CD4-positive, alpha-beta T cell treated with Interleukin-12 subunit alpha and Interleukin-12 subunit beta, for 1 hour (primary cell): ENCODE data around the gene TARM1.
"Not testable (repeated sequence)": the region's sequence is repeated elsewhere in the genome, so short reads cannot be mapped to it uniquely, and the experiment has no call there.

Experiments used
- DNase-seq: peaks from one replicate; pipeline ENCODE4 v3.0.0-alpha.2; 2020

Gene TARM1

DNA sequence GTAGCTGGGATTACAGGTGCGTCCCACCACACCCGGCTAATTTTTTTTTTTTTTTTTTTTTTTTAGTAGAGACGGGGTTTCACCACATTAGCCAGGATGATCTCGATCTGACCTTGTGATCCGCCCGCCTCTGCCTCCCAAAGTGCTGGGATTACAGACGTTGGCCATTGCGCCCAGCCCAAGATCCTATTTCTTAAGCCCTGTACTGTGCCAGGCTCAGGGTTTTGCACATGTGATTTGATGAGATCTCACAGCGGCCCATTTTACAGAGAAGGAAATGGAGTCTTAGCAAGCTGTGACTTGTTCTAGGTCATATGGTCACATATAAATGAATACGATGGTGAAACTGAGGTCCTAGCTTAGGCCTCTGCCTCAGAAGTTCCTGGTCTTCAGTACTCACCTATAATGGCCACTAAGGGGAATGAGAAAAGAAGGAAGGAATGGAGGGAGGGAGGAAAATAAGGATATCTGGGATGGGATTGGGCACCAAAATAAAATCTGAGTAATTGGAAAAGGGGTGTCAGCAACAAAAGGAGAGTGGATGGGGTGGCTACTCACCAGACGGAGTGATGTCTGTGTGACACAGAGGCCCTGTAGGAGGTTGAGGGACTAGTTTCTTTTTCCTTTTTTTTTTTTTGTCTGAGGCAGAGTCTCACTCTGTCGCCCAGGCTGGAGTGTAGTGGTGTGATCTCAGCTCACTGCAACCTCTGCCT lies 18.2 kb upstream of the TARM1 start:
- no peak for DNase-seq

GRCh38 chr19:54096617-54097106 lies 15.5 kb upstream of the TARM1 start:
- DNase-seq, result peak; percentile 54

DNA sequence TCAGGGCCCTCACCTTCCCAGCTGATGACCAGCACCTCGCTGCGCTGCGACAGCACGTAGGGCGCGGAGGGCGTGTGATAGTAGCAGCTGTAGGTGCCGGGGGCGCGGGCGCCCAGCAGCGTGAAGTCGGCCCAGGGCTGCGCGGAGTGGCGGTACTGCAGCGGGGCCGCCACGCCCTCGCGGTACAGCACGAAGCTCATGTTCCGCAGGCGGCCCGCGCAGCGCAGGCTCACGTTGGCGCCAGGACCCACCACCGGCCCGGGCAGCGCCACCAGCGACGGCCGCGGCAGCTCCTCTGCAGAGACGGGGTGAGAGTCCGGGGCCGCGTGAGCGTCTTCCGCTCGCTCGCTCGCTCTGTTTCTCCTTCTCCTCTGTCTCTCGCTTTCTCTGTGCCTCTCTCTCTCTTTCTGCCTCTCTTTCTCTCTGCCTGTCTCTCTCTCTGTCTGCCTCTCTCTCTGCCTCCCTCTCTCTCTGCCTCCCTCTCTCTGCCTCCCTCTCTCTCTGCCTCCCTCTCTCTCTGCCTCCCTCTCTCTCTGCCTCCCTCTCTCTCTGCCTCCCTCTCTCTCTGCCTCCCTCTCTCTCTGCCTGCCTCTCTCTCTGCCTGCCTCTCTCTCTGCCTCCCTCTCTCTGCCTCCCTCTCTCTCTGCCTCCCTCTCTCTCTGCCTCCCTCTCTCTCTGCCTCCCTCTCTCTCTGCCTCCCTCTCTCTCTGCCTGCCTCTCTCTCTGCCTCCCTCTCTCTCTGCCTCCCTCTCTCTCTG lies 14.9 kb upstream of the TARM1 start:
- peak; percentile 61 for DNase-seq

DNA sequence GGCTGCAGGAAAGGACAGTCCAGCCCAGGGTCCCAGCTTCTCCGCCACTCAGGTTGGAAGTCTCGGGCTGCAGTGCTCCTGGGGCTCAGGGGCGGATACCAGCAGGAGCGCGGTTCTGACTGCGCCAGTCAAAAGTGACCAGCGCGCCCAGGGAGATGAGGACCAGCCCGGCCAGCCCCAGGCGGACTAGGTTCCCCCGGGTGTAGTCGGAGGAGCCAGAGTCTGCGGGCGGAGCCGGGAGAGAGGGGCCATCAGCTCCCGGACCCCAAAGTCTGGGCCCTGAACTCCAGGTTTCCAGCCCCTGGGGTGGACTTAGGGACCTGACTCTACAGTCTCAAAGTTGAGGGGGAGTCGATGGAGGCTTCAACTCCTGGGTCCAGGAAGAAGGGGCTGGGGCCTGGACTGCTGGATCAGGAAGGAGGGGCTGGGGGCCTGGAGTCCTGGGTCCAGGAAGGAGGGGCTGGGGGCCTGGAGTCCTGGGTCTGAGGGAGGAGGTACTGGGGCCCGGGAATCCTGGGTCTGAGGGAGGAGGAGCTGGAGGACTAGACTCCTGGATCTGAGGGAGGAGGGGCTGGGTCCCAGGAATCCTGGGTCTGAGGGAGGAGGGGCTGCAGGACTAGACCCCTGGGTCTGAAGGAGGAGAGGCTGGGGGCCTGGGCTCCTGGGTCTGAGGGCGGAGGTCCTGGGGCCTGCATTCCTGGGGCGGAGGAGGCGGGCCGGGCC lies 14.1 kb upstream of the TARM1 start:
- no peak for DNase-seq

DNA sequence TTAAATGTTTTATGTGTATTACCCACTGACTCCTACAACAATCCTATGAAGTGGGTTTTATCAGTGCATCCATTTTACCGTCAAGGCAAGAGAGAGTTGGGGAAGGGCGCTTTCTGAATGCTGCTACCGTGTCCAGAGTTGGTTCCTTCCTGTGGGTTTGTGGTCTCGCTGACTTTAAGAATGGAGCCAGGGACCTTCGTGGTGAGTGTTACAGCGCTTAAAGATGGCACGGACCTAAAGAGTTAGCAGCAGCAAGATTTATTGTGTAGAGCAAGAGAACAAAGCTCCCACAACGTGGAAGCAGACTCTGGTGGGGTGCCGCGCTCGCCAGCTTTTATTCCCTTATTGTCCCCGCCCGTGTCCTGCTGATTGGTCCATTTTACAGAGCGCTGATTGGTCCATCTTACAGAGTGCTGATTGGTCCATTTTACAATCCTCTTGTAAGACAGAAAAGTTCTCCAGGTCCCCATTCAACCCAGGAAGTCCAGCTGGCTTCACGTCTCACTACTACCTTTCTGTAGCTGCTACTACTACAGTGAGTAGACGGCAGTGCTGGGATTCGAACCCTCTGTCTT lies 13.3 kb upstream of the TARM1 start:
- DNase-seq, result no peak

GRCh38 chr19:54084410-54084809 lies 3.2 kb upstream of the TARM1 start:
- DNase-seq, result no peak

- no peak for DNase-seq
These were observed 3.8 kb downstream of the TARM1 start for GRCh38 chr19:54077334-54077733.

- no peak for DNase-seq
These were observed 6.3 kb downstream of the TARM1 start for GRCh38 chr19:54074851-54075250.

GRCh38 chr19:54073829-54074228 lies 7.3 kb downstream of the TARM1 start:
- DNase-seq, result no peak

DNA sequence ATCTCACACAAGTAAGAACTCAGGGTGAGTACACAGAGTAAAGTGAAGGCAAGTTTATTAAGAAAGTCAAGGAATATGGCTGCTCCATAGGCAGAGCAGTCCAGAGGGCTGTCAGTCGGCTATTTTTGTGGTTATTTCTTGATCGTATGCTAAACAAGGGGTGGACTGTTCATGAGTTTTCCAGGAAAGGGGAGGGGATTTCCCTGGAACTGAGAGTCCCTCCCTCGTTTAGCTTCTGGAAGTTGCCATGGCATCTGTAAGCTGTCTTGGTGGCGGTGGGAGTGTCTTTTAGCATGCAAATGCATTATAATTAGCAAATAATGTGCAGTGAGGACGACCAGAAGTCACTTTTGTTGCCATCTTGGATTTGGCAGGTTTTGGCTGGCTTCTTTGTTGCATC lies 11.7 kb downstream of the TARM1 start:
- DNase-seq, result no peak

DNA sequence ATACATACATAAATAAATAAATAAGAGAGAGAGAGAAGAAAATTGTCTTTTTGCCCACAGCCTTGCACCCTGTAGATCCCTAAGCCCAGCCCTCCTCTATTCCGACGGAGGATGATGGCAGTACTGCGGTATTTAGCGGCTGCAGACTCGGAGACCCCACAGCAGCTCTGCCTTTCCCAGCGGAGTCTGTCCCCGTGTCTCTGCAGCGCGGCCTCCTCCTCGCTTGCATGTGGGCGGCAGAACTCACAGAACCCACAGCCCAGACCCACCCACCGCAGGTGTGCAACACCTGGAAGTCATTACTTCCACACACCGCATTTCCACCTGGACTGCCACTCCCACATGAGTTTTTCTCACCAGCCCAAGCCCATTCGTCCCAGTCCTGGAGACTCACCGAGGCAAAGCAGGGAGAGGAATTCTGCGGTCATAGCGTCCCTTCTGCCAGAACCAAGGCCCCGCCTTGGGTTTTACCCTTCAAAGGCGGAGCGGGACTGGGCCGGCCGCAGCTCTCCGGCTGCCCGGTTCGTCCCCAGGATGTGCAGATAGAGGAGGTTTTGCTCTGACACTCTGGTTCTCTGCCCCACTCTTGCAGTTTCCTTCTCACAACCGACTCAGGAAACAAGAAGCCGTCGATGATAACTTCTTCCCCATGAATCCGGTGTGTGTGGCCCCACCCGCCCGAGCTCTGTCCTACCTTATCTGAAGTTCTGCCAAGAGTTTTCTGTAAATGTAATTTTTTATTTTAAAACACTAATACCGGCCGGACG lies 17.6 kb downstream of the TARM1 start, which contains the start of gene VSTM1:
TSS of gene VSTM1 (minus strand) at position 548 of the 767 bp plus-strand sequence. CDS start at position 428, 120 bp downstream.
- DNase-seq, result no peak

DNA sequence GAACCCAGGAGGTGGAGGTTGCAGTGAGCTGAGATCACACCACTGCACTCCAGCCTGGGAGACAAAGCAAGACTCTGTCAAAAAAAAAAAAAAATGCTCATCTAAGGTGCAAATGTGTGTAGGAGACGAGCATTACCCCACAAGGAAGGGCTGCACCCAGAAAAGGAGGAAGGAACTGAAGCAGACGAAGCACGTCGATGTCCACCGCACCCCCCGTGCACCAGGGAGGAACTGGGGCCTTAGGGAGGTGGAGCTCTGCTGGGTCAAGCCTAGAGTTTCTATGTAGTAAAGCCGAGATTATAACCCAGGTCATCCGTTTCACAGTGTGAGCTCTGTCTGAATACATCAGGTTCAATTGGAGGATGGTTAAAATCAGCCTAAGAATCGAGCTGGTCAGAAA lies 18.5 kb downstream of the TARM1 start:
- no peak for DNase-seq

- no peak for DNase-seq
These were observed 33.5 kb downstream of the TARM1 start for GRCh38 chr19:54047616-54048015.

GRCh38 chr19:54045771-54046170 lies 35.4 kb downstream of the TARM1 start:
- DNase-seq, result no peak

GRCh38 chr19:54042989-54043388 lies 38.2 kb downstream of the TARM1 start:
- no peak for DNase-seq

DNA sequence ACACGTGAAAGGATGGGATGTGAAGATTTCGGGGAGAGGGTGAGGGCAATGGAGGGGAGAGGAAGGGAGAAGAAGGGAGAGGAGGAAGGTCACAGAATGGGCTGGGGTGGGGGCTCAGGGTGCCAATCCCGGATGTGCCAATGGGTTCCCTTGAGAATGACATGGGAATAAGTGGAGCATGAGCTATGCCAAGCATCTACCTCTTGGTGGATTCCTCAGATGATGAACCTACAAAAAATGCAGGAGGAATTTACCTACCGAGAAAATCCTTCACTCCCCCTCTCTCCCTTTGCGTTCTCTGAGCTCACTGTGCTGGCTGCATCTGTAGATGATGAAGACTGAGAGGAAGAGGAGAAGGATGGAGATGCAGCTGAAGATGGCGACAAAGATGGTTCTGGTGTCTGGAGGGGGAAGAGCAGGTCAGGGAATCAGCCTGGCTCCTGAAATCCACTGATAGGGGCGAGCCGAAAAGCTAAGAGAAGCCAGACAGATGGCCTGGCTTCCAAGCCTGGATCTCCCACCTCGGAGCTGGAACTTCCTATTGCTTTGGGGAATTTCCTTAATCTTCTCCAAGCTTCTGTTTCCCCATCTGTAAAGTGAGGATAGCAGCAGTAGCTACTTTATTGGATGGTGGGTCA lies 39.1 kb downstream of the TARM1 start:
- no peak for DNase-seq

GRCh38 chr19:54040003-54040402 lies 41.2 kb downstream of the TARM1 start:
- no peak for DNase-seq

- DNase-seq, result not testable (repeated sequence)
These were observed 44.6 kb downstream of the TARM1 start for GRCh38 chr19:54036542-54036941.

DNA sequence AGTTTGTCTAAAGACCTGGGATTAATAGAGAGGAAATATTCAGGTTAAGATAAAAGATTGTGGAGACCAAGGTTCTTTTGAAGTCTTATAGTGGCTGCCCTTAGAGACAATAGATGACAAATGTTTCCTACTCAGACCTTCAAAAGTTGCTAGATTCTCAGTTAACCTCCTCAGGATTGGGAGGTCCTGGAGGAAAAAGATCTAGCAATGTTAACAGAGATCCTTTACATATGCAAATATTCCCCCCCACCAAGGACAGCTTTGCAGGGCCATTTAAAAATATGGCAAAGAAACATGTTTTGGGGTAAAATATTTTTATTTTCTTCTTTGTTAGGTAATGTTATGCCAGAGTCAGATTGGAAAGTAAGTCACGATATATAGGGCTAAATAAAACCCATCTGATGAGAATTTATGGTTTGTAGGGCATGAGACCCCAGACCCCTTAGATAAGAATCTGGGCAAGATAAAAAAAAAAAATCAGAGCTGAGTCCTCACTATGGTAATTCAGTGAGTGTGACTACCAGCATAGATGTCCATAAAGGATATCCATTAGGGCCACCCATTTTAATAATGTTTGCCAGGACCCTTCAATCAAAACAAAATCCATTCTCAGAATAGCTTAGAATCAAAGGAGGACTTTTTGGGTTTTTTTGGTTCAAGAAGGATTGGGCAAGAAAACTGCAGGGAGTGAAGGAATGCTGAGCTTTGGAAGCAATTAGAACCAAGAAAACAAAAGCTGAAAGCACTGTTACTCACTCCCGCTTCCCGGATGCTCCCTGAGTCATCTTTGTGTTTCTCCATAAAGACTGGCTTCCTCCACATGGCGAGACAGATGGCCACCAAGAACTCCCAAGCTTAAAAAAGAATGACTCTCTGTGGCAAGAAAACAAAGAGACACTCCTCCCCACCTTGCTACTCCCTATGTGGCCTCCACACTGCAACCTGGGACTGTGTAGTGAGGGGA lies 45.7 kb downstream of the TARM1 start:
- DNase-seq, result no peak

DNA sequence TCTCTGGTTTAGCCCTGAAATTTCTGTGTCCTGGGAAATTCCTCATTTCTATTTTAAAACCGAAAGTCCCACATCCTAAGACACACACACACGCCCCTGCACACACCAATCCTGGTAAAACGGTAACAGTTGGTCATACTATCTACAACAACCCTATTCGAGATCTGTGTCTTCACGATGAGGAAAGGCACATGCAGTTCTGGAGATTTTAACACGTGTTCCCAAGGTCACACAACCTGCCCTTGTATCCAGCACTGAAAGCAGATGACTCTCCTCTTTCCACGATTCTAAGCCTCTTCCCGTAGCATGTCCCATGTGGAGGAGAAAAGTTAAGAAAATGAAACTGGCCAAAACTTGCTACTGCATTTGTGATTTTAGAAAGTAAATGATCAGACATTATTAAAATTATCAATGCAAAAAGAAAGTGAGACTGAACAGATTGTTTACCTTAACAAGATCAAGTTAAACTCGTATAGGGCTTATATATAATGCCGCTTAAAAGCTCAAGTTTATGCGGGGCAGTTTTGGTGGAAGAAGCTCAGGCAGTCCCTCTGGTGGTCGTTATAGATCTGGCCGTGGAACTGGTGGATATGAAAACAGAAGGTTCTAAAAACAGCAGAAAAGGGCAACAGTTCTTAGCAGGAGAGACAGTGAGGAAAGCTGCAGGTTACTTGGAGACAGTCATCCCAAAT lies 50.1 kb downstream of the TARM1 start:
- DNase-seq, result no peak
